ENCODE data around the gene CRB2.

Gene CRB2

DNA sequence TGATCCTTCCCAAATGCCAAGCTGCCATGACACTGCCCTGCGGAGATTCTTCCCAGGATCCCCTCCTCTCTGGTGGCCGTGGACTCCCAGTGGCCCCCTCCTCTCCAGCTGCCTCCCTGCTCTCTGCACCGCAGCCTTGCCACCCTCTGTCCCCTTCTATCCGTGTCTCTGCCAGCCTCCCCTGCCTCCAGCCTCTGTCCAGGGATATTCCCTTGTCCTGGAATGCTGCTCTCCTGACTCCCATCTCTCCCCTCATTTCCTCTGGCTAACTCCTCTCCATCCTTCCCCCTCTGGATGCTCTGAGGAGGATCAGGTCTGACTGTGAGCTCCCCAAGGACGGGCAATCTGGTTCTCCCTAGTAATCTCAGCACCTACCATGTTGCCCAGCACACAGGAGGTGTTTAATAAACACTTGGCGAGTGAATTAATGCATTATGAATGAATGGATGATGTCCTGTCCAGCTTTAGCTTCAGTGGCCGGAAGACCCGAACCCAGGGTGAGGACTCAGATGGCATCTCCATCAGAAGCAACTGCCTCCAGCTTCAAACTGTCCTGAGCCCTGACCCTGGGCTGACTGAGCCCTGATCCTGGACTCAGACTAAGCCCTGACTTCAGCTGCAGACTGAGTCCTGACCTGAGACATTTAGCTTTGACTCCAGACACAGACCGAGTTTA, 7.5 kb upstream of the CRB2 start:
- no peak for DNase-seq (ENCODE audit: low read depth)

DNA sequence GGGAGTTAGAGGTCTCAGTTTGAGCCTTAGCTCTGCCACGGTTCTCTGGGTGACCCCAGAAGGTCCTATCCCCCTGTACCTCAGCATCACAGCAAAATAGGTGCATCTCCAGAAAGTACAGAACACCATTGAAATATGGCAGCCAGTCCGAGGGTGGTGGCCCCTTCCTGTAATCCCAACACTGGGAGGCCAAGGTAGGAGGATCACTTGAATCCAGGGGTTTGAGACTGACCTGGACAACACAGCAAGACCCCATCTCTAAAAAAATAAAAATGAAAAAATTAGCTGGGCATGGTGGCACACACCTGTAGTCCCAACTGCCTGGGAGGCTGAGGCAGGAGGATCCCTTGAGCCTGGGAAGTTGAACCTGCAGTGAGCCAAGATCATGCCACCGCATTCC, 7.0 kb upstream of the CRB2 start:
- DNase-seq (ENCODE audit: low read depth) = no peak

DNA sequence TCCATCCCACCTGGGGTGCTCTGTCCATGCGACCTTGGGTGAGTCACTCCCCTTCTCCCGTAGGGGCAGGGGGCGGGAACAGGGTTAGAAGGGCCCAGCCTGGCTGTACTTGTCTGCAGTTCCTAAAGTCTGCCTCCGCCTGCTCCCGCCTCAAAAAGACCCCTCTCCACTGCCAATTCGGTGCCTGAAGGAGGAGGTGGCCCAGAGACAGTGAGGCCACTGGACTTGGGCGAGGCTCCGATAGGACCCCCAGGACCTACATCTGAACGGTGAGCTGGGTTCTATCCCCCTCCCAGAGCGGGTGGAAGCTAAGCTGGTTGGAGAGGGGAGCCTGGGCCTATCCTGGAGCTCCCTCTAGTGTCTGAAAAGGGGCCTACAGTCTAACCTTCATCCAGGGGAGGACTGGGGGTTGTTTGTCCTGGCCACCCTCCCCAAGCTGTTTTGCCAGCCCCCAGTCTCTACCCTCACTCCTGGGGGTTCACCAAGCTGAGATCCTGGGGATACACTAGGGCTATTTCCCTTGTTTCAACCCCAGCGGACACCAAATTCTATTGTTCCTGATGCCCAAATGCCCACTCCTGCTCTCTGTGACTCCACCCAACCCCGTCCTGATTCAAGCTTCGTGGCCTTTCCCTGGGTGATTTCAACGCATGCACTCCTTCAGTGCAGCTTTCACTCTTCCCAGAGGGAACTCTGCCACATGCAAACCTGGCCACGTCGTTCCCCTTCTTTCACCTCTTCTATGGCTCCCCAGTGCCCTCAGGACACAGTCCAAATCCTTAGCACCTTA, 6.1 kb upstream of the CRB2 start:
- DNase-seq (ENCODE audit: low read depth) = peak; percentile 38

DNA sequence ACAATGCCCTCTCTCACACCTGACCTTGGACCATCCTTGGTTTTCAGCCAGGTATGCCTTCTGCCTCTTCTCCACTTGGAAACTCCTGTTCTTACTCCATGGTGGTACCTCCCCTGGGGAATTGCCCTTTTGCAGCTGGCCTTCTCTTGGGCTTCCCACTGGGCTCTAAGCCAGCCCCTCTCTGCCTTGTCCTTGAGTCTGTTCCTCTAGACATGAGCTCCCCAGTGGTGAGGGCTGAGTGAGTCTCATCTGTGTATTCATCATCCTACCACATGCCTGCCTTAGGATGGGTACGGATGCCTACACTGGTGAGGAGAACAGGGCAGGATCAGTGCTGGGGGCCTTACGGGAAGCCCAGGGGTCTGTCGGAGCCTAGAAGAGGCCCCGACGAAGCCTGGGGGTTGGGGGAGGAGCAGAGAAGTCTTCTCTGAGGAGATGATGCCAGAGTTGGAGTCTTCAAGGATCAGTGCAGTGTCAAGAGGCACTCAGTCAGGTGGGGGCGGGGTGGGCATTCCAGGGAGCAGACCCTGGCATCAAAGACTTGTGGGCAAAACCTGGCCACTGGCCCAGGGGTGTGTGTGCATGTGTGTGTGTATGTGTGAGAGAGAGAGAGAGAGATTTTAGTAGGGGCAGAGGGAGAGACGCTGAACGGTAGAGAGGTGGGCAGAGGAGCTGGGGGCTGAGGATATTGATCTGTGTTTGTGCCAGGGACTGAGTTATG, 5.2 kb upstream of the CRB2 start:
- DNase-seq (ENCODE audit: low read depth) = no peak

DNA sequence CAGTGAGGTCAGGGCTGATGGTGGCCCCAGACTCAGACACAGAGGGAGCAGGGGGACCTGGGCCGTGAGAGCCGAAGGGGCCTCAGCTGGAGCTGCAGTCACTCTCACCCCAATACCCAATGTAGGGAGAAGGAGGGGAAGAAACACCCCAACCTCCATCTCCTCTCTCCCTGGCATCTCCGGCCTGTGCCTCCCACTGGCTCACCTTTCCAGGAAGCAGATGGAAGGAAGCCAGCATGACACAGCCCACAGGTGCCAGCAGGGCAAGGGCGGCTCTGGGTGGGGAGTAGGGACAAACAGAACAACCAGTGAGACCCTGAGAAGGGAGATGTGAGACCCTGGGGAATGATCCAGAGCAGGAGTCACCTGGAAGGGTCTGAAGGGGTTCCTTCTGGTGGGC, 3.0 kb upstream of the CRB2 start:
- no peak for DNase-seq (ENCODE audit: low read depth)

DNA sequence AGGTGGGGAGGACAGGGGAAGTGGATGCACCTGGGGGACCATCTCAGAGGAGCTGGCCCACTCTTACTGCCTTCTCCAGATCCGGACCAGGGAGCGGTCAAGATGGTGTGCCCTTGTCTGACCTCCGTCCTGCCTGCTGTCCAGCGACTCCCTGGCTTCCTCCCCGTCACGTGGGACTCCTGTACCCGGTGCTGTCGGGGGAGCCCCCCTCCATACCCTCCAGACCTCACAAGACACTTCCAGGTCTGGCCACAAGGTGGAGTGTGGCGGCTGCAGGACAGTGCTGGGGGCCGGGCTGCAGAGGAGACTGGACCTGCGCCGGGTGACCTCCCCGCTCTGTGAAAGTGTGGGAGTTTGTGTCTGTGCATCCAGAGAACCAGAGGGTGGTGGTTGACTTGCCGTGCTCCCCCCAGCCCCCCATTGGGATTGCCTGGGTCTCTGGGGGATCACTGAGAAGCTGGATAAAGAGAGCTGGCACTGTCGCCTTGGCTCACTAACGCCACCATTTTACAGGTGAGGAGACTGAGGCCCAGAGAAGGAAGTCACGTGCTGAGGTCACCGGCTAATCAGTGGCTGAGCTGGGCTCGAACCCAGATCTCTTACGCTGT, 1.9 kb upstream of the CRB2 start:
- DNase-seq (ENCODE audit: low read depth) = peak; percentile 44

DNA sequence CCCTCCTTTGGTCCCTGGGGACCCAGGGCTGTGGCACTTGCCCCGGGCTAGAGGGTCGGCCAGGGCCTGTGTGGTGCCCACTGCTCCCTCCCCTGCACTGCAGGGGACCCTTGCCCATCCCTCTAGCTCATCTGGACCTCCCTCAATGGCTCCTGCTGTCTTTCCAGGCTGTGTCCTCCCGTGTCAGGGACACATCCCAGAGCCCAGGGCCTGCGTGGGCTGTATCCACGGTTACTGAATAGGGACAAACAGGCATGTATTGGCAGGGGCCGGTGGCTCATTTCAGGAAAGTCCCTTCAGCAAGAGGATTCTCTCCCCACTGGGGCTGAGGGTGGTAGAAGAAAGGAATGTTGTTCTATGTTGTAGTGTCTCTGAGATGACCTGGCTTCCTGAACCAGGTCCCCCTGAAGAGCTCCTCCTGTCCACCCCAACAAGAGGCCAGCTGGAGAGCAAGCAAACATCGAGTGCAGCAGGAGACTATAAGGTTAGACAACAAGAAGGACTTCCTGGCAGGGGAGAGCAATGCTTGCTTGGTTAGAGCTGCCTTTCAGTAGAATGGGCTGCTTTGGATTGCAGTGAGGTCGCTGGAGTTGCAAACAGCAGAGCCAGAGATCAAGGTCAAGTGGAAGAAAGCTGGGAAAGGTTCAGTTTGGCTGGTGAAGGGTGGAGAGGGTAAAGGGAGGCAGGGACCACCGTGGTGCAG, 1.0 kb upstream of the CRB2 start:
- no peak for DNase-seq (ENCODE audit: low read depth)

DNA sequence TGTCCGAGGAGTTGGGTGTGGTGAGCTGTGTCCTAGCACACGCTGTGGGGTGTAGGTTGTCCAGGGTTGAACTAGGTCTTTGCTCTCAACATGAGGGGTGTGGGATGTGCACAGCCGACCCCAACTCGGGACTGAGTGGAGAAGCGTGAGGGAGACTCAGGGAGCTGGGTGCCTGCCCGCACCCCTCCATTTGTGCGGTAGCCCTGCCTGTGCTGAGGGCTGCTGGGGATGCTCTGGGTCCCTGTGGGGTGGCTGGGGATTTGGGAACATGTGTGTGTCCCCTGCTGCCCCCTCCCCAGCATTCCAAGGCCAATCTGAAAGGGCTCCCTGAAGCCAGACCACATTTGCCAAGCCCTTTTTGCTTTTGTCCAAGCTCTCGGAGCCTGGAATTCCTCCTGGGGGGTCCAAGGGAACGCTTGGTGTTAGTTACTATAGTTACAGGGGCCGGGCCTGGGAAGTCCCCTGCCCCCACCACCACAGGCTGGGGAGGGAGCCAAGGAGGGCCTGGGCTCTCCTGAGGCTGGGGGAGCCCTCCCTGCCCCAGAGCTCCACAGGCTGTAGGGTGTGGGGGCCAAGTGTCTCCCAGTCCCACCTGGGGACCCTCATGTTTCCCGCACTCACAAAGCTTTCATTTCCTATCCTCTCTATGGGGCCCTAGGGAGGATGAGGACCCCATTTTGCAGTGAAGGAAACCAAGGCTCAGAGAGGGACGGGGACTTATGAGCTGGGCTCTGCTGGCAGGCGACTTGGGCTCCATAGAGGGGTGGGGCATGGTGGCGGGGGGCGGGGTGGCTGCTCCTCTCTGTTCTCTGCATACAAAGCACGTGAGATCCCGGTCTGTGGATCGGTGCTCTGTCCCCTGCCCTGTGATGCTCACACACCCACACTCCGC, 1.1 kb downstream of the CRB2 start:
- no peak for DNase-seq (ENCODE audit: low read depth)

DNA sequence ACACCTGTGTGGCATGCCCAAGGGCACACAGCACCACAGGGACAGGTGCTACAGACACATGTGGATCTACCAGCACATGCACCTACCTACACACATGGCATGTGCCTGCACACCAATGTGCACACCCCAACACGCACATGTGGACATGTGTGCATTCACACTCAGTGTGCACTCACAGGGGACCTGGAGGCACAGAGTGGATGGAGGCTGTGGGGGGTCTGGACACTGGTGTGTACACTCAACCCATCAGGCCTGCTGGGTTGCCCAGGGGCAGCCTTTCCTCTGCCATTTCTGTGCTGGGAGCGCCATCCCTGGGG, 1.7 kb downstream of the CRB2 start:
- DNase-seq (ENCODE audit: low read depth) = no peak

DNA sequence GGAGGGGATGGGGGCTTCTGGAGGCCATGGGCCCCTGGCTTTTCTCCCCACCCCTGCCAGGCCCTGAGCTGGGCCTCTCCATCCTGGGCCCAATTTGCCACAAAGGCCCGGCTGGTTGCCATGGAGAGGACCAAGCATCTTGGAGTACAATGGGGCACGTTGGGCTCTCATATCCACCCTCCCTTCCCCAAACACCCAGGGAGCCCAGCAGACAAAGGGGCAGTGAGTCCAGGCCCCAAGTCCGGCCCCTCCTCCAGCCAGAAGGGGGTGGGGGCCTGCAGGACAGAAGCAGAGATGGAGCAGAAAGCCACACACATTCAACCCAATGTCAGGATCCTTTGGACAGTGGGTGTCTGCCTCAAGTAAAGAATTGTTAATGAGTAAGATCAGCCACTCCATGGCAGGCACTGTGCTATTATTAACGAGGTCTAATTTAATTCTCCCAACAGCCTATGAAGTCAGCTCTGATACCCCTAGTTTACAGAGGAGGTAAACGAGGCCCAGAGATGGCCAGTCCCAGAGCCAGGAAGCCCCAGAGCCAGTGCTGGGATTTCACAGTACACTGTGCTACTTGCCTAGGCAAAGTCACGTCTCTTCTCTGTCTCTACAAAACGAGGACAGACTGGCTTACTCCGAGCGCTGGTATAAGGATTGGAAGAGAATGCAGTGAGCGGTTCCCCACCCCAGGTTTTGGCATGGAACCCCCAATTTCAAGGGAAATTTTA, 2.3 kb downstream of the CRB2 start:
- no peak for DNase-seq (ENCODE audit: low read depth)

DNA sequence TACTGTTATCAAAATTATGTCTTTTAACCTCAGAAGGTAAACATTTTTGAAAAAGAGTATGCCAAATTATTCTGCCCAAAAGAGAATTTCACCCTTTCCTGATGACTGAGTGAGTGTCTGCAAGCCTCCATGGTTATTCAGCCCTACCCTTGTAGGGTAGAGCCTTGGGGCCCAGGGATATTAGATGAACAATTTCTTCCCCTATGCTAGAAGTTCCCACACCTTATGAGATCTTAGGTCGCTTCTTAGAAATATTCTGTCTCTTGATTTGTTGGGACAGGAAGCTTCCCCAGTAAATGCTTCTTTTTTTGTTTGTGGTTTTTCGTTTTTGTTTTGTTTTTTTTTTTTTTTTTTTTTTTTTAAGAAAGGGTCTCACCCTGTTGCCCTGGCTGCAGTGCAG, 3.1 kb downstream of the CRB2 start:
- no peak for DNase-seq (ENCODE audit: low read depth)

DNA sequence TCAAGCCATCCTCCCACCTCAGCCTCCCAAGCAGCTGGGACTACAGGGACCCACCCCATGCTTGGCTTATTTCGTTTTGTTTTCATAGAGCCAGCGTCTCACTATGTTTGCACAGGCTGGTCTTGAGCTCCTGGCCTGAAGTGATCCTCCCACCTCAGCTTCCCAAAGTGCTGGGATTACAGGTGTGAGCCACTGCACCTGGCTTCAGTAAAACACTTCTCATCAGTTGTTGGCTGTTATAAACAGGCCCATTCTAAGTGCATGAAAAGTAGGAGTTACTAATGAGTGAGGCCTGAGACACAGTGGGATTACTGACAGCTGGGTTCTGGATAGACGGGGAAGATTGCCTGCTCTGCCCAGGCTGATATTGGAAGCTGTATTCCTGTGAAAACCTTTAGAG, 3.5 kb downstream of the CRB2 start:
- DNase-seq (ENCODE audit: low read depth) = no peak

DNA sequence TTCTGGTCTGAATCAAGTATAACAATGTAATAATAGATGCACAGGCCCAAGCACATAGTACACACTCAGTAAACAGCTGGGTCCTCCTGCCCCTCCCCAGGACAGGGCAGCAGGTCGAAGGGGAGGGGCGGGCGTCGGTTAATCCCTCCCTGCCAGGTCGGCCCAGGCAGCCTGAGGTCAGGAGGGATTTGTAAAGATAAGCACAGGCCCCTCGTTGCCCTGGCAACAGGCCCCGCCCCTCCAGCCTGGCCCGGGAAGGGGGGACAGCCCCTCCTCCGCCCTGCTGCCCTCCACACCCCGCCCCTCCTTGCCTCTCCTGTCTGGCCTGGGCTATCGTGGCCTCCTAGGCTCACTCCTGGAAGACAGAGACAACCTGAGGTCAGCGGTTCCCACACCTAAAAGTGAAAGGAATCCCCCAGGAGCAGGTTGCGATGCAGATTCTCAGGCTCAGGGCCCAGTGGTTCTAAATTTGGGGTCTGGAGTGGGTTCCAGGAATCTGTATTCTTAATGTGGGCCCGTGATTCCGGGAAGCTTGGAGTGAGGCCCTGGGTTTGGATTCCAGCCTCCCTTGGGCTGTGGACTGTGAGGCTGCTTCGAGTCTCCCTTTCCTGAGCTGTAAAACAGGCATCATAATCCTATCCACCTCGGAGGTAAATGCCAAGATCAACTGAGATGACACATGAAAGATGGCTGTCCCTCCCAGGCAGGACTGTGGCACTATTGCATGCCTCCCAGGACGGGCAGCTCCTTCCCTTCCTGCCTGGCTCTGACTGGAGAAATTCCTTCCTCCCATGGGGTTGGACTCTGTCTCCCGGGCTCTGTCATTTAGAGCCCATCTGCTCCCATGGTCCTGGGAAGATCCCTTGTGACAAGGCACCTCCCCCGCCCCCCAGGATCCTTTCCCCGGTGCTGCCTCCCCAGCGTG, 4.4 kb downstream of the CRB2 start:
- peak; percentile 34 for DNase-seq (ENCODE audit: low read depth)

DNA sequence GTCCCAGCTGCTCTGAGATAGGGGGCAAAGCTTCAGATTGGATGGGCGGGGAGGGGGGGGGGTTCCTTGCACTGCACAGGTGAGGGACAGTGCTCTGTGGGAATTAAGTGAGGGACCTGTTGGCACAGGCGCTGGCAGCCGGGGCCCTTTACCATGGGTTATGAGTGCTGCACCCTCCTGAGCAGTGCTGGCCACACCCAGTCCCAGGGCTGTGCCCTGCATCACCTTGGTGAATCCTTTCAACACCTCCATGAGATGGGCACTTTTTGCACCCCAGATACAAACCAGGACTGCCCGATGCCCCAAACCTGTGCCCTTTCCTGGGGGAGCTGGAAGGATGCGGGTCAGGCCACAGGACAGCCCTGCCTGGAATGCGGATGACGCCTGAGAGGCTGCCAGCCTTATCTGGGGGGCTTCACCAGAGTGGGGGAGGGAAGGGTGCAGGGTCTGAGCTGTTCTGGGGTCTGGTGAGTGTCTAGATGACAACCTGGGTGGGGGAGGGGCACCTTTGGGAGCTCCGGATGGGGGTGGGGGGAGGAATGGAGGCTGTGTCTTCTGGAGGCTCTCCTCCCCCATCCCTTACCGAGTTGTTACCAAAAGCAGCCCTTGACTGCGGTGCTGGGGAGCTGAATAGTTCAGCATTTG, 5.2 kb downstream of the CRB2 start:
- no peak for DNase-seq (ENCODE audit: low read depth)

DNA sequence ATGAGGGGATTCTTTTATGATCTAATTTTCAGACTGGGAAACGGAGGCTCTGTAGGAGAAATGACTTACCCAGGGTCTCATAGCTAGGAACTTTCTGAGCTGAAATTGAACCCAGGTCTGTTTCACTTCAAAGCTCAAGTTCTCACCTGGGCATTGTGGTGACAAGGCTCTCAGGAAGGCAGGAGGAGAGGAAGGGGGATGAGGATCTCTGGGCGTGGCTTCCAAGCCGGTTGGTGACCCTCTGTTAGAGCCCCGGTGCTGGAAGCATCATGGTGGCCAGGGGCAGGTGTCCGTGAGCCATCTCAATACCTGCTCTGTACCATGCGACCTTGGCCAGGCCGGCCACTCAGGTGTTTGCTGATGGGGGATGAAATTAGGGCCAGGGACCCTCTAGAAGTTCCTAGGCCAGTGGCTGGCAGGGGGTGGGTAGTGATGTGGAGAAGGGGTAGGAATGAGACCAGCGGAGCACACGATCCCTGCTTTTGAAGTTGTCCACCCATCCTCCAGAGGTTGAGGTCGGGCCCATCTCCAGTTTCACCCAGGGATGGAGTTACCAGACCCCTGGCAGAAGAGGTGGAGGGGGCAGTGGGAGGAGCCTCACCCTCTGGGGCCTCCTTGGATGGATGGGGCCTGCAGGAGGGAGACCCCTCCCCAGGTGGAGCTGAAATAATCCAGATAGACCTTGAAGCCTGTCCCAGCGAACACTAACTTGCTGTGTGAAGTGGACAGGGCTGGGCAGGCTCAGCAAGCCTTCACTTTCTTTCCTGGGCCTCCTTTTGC, 5.9 kb downstream of the CRB2 start:
- no peak for DNase-seq (ENCODE audit: low read depth)

DNA sequence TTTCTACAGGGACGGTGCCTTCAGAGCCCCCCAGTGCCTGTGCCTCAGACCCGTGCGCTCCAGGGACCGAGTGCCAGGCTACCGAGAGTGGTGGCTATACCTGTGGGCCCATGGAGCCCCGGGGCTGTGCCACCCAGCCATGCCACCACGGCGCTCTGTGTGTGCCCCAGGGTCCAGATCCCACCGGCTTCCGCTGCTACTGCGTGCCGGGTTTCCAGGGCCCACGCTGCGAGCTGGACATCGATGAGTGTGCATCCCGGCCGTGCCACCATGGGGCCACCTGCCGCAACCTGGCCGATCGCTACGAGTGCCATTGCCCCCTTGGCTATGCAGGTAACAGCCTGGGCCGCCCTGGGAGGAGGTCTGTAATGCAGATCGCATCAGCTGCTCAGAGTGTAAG, 6.9 kb downstream of the CRB2 start:
- DNase-seq (ENCODE audit: low read depth) = no peak

DNA sequence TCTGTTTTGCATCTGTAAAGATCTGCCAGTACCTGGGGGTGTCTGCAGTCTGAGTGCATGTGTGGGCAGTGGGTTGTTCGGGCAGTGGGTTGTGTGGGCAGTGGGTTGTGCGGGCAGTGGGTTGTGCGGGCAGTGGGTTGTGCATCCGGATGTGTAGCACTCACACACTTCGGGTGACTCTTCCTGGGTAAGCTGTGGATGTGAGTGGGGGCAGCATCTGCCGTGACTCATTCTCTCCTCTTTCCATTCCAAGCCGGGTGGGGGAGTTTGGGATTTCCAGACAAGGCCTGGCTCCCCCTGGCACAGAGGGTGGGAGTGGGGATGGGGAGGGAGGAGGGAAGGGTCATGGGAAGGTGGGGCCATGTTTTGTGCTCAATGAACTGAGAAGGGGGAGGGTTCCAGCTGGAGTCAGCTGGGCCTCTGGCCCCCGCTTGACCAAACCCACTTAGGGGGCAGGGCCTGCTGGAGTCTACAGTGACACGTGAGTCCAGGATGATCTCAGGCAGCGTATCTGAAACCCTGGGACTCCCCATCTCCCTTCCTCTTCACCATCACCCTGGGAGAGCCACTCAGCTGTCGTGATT, 8.3 kb downstream of the CRB2 start:
- DNase-seq (ENCODE audit: low read depth) = no peak

All from stimulated activated CD8-positive, alpha-beta memory T cell treated with anti-CD3 and anti-CD28 coated beads, Interleukin-4, amount 100 ng/mL, for 24 hours (primary cell).